HCT116 (cell line): ENCODE results near the gene DGCR8. TPM values are rescaled to one million over a fixed set of nuclear protein-coding genes. Genes with fewer than 3 reads are reported as not detected.

ENCODE experiments used
- ATAC-seq: fragments of 200-7000 bp; cut with Tn5 transposase; 2 replicates; pipeline ENCODE4 v1.9.1; 2020; ENCODE audit warnings: mild to moderate bottlenecking, moderate library complexity
- BruUV-seq: library from RNA; stranded (reverse); fragments of 400-500 nt; replicated peaks from 2 replicates; lab custom pipeline; 2021; lab: Mats Ljungman, UMichigan
- CTCF ChIA-PET: fragments of 300-600 bp; sonication (Branson Sonifier 250); formaldehyde crosslinking; loops from one replicate; lab custom pipeline; 2021; ENCODE audit warnings: antibody characterized with exemption; lab: Charles Lee
- POLR2A ChIA-PET: fragments of 300-600, 350-600 bp; sonication (Branson Sonifier 250); formaldehyde crosslinking; loops from one replicate; lab custom pipeline; 2021; ENCODE audit warnings: antibody characterized with exemption; lab: Charles Lee
- RAD21 ChIA-PET, 2 experiments: fragments of 300-600 bp; sonication (Branson Sonifier 250); formaldehyde crosslinking; loops; one replicate each; lab custom pipeline; 2023; ENCODE audit warnings: low total read pairs in 2 of 2; ENCODE audit not compliant: uncharacterized antibody in 2 of 2, unreplicated experiment in 2 of 2, low non-redundant PET in 1 of 2; lab: Charles Lee
- DNase-seq: peaks from one replicate; pipeline ENCODE4 v3.0.0-alpha.2; 2010; ENCODE audit warnings: low read depth, low spot score
- H2AFZ ChIP-seq: fragments of 200-600 bp; shearing (Covaris generic), sonication (generic); 2 replicates; pipeline ENCODE4 v1.6.1; 2017; ENCODE audit warnings: low read depth, mixed run types, mixed read lengths, antibody characterized with exemption, low read length; ENCODE audit not compliant: poor library complexity, severe bottlenecking
- H3K27ac ChIP-seq: 2 replicates; pipeline ENCODE4 v1.5.1; 2012; ENCODE audit warnings: low read depth, low read length
- H3K27me3 ChIP-seq: fragments of 200-600 bp; sonication (generic); 2 replicates; pipeline ENCODE4 v1.6.1; 2016; ENCODE audit warnings: mixed run types, low read length, mixed read lengths; ENCODE audit not compliant: insufficient read depth
- H3K36me3 ChIP-seq, 2 experiments: fragments of 200-500 bp in 1 of 2; fragments of 200-600 bp in 1 of 2; sonication (Bioruptor generic) in 1 of 2; sonication (generic) in 1 of 2; 2 replicates each; pipeline versions ENCODE4 v1.5.1 to v1.6.1; 2014 to 2016; ENCODE audit warnings: low read length in 2 of 2, inconsistent platforms in 1 of 2, mixed read lengths in 1 of 2, mixed run types in 1 of 2; ENCODE audit not compliant: insufficient read depth in 2 of 2, control insufficient read depth in 1 of 2
- H3K4me1 ChIP-seq, 2 experiments: fragments of 200-600 bp in 1 of 2; sonication (generic) in 1 of 2; 2 replicates each; pipeline versions ENCODE4 v1.5.1 to v1.6.1; 2012 to 2017; ENCODE audit warnings: low read length in 2 of 2, inconsistent platforms in 1 of 2, mild to moderate bottlenecking in 1 of 2, mixed read lengths in 1 of 2, mixed run types in 1 of 2, moderate library complexity in 1 of 2; ENCODE audit not compliant: insufficient read depth in 2 of 2, control insufficient read depth in 1 of 2
- H3K4me2 ChIP-seq: fragments of 200-600 bp; sonication (generic); 2 replicates; pipeline ENCODE4 v1.6.1; 2017; ENCODE audit warnings: mixed run types, low read length, mixed read lengths
- H3K4me3 ChIP-seq, 2 experiments: fragments of 200-600 bp in 1 of 2; sonication (generic) in 1 of 2; replicated peaks in 1 of 2; 2 replicates each; pipeline ENCODE4 v1.5.1; 2011 to 2016; ENCODE audit warnings: low read length in 2 of 2, control low read depth in 1 of 2, low read depth in 1 of 2, mild to moderate bottlenecking in 1 of 2, mixed read lengths in 1 of 2, mixed run types in 1 of 2
- H3K79me2 ChIP-seq: fragments of 200-600 bp; sonication (generic); 2 replicates; pipeline ENCODE4 v1.6.1; 2017; ENCODE audit warnings: mild to moderate bottlenecking, mixed run types, low read length, moderate library complexity, mixed read lengths; ENCODE audit not compliant: insufficient read depth
- H3K9ac ChIP-seq: fragments of 200-600 bp; sonication (generic); 2 replicates; pipeline ENCODE4 v1.6.1; 2016; ENCODE audit warnings: low read length, mixed read lengths
- H3K9me2 ChIP-seq: fragments of 200-600 bp; sonication (generic), shearing (Covaris generic); 2 replicates; pipeline ENCODE4 v1.6.1; 2017; ENCODE audit warnings: mixed run types, mild to moderate bottlenecking, moderate library complexity; ENCODE audit not compliant: insufficient read depth
- H3K9me3 ChIP-seq, 2 experiments: fragments of 200-500 bp in 1 of 2; fragments of 200-600 bp in 1 of 2; sonication (Bioruptor generic) in 1 of 2; sonication (generic) in 1 of 2; 2 replicates each; pipeline ENCODE4 v1.6.1; 2014 to 2017; ENCODE audit warnings: low read length in 2 of 2, mixed read lengths in 2 of 2, inconsistent platforms in 1 of 2, low read depth in 1 of 2, mild to moderate bottlenecking in 1 of 2, mixed run types in 1 of 2, moderate library complexity in 1 of 2; ENCODE audit not compliant: control insufficient read depth in 1 of 2, insufficient read depth in 1 of 2
- H4K20me1 ChIP-seq: fragments of 200-600 bp; sonication (generic), shearing (Covaris generic); 2 replicates; pipeline ENCODE4 v1.6.1; 2017; ENCODE audit warnings: mixed run types, mild to moderate bottlenecking, moderate library complexity; ENCODE audit not compliant: insufficient read depth
- CTCF ChIP-seq, 3 experiments: fragments of 200-600 bp in 1 of 3; sonication (generic) in 1 of 3; IDR thresholded peaks in 2 of 3; conservative IDR thresholded peaks in 1 of 3; 2 replicates each; pipeline ENCODE4 v1.5.1; 2012 to 2017; ENCODE audit warnings: low read depth in 2 of 3, low read length in 2 of 3, antibody characterized with exemption in 1 of 3, borderline replicate concordance in 1 of 3, control low read depth in 1 of 3, mild to moderate bottlenecking in 1 of 3, mixed read lengths in 1 of 3, mixed run types in 1 of 3, moderate library complexity in 1 of 3; ENCODE audit not compliant: insufficient read depth in 1 of 3
- EZH2phosphoT487 ChIP-seq: fragments of 200-600 bp; IDR thresholded peaks from 2 replicates; pipeline ENCODE4 v1.6.1; 2018; ENCODE audit warnings: antibody characterized with exemption, borderline replicate concordance
- JUND ChIP-seq: IDR thresholded peaks from 2 replicates; pipeline ENCODE4 v1.6.1; 2012
- RAD21 ChIP-seq: IDR thresholded peaks from 2 replicates; pipeline ENCODE4 v1.6.1; 2012; ENCODE audit warnings: low read depth, mild to moderate bottlenecking
- REST ChIP-seq: IDR thresholded peaks from 2 replicates; pipeline ENCODE4 v1.6.1; 2012; ENCODE audit warnings: low read depth
- YY1 ChIP-seq: IDR thresholded peaks from 2 replicates; pipeline ENCODE4 v1.6.1; 2011; ENCODE audit warnings: low read length, low read depth, moderate library complexity, mild to moderate bottlenecking; ENCODE audit not compliant: insufficient replicate concordance; ENCODE audit errors: extremely low read depth
- ZBTB33 ChIP-seq: IDR thresholded peaks from 2 replicates; pipeline ENCODE4 v1.6.1; 2011; ENCODE audit warnings: mild to moderate bottlenecking, low read length, moderate library complexity; ENCODE audit not compliant: insufficient replicate concordance; ENCODE audit errors: extremely low read depth
- ZFX ChIP-seq: fragments of 450-650 bp; IDR thresholded peaks from 2 replicates; pipeline ENCODE4 v1.6.1; 2017
- ZNF274 ChIP-seq: fragments of 200-500 bp; sonication (Bioruptor generic); IDR thresholded peaks from 2 replicates; pipeline ENCODE4 v1.6.1; 2014; ENCODE audit warnings: mild to moderate bottlenecking, low read depth, low read length, inconsistent platforms
- intact Hi-C: fragments of 100-400 bp; cut with micrococcal nuclease; formaldehyde crosslinking; loops from 2 replicates; pipeline ENCODE4 v1.10.0; 2022
- total RNA-seq: library from RNA; stranded (reverse); gene quantifications from one replicate; pipeline ENCODE4 v1.2.1, GENCODE V29; 2021; ENCODE audit not compliant: unreplicated experiment

Gene DGCR8
- total RNA-seq, 1 experiment from 2014 or later, result 43.8 TPM

GRCh38 chr22:20080445-20080775 is 369 bp downstream of the DGCR8 start:
- ATAC-seq (peak; percentile 64), DNase-seq (no peak)
- BruUV-seq, result no TSS peak
- TF ChIP-seq REST (no peak), JUND (no peak), EZH2phosphoT487 (no peak), ZNF274 (no peak), ZBTB33 (no peak), YY1 (peak; percentile 11), RAD21 (no peak), CTCF (IDR thresholded peaks at IDR 0.05 in 2 of 3, conservative IDR thresholded peaks at IDR 0.05 in 1 of 3; ENCODE audit: borderline replicate concordance in 1 of 3, insufficient read depth in 1 of 3, low read depth in 2 of 3, low read length in 2 of 3) (no peak), ZFX (peak; percentile 82)
- Histone ChIP-seq H3K4me2 (peak overlapping the region; percentile 97), H3K9me3 (no peaks in the 10 kb centered on the region), H3K27me3 (no peaks in the 10 kb centered on the region), H3K79me2 (peaks cover 51% of the 10 kb centered on the region), H3K4me1 (peaks cover 13 to 38% of the 10 kb centered on the region in 2 experiments), H3K9me2 (no peaks in the 10 kb centered on the region), H3K4me3 (peak overlapping the region; percentile 85 to 99), H3K36me3 (peaks cover 1 to 10% of the 10 kb centered on the region in 2 experiments; a peak in 2 of 4 replicates), H3K27ac (peak overlapping the region; percentile 93), H2AFZ (no peak overlapping the region), H3K9ac (peak overlapping the region; percentile 96), H4K20me1 (peaks cover 8% of the 10 kb centered on the region; the same call in 1 of the 2 replicates)
- POLR2A ChIA-PET, result no interaction called here
- RAD21 ChIA-PET, result no interaction called here
- intact Hi-C loops, result loop anchor here (1.0 to 10.0 kb wide), 2 partner anchors 37 to 96 kb away; partner anchors contain the start of gene TRMT2A
- CTCF ChIA-PET, result no interaction called here
